ENCODE data around the gene UFM1.

DNA sequence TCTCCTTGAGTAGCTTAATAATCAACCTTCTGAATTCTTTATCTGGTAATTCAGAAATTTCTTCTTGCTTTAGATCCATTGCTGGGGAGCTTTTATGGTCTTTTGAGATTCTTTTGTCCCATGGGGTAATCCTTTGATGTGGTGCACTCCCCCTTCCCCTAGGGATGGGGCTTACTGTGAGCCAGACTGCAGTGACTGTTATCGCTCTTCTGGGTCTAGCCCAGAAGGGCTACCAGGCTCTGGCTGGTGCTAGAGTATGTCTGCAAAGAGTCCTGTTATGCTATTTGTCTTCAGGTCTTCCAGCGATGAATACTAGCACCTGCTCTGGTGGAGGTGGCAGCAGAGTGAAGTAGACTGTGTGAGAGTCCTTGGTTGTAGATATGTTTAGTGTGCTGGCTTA, 41.7 kb downstream of the UFM1 start:
- TF ChIP-seq POLR2A (IDR thresholded peaks at IDR 0.05) = no peak
- TF ChIP-seq, protein P1, sequence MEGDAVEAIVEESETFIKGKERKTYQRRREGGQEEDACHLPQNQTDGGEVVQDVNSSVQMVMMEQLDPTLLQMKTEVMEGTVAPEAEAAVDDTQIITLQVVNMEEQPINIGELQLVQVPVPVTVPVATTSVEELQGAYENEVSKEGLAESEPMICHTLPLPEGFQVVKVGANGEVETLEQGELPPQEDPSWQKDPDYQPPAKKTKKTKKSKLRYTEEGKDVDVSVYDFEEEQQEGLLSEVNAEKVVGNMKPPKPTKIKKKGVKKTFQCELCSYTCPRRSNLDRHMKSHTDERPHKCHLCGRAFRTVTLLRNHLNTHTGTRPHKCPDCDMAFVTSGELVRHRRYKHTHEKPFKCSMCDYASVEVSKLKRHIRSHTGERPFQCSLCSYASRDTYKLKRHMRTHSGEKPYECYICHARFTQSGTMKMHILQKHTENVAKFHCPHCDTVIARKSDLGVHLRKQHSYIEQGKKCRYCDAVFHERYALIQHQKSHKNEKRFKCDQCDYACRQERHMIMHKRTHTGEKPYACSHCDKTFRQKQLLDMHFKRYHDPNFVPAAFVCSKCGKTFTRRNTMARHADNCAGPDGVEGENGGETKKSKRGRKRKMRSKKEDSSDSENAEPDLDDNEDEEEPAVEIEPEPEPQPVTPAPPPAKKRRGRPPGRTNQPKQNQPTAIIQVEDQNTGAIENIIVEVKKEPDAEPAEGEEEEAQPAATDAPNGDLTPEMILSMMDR (IDR thresholded peaks at IDR 0.05) = no peak

All from lower leg skin (tissue), 3 donors.